Psoas muscle (tissue), 8 donors: ENCODE data around the gene PGPEP1. TPM values are rescaled to one million over a fixed set of nuclear protein-coding genes. Genes with fewer than 3 reads are reported as not detected.

ENCODE experiments used
- ATAC-seq, 4 donors: fragments of 200-7000 bp; cut with Tn5 transposase; one replicate each; pipeline ENCODE4 v1.9.1; 2020; ENCODE audit warnings: moderate library complexity in 3 of 4, mild to moderate bottlenecking in 2 of 4
- DNase-seq, 2 donors: peaks; one replicate each; pipeline ENCODE4 v3.0.0-alpha.2; 2020
- H3K27ac ChIP-seq: fragments of 200-600 bp; one replicate; pipeline ENCODE4 v1.8.0; 2022
- H3K27me3 ChIP-seq, 3 donors: fragments of 200-600 bp in 1 of 3; one replicate each; pipeline versions ENCODE4 v1.6.1 to v1.8.0; 2013 to 2022; ENCODE audit warnings: low read length in 2 of 3, mild to moderate bottlenecking in 2 of 3, moderate library complexity in 1 of 3; ENCODE audit not compliant: insufficient read depth in 3 of 3
- H3K36me3 ChIP-seq, 2 donors: fragments of 200-600 bp in 1 of 2; one replicate each; pipeline versions ENCODE4 v1.6.1 to v1.8.0; 2013 to 2022; ENCODE audit warnings: low read depth in 1 of 2, mild to moderate bottlenecking in 1 of 2, moderate library complexity in 1 of 2; ENCODE audit not compliant: insufficient read depth in 1 of 2
- H3K4me1 ChIP-seq: fragments of 200-600 bp; one replicate; pipeline ENCODE4 v1.8.0; 2022
- H3K4me3 ChIP-seq: fragments of 200-600 bp; one replicate; pipeline ENCODE4 v1.8.0; 2022; ENCODE audit warnings: mild to moderate bottlenecking
- H3K9me3 ChIP-seq: fragments of 200-600 bp; one replicate; pipeline ENCODE4 v1.8.0; 2022
- CTCF ChIP-seq: fragments of 200-600 bp; IDR thresholded peaks from one replicate; pipeline ENCODE4 v1.8.0; 2022; ENCODE audit warnings: antibody characterized with exemption
- WGBS, 3 donors: extraction: QIAGEN DNeasy Blood & Tissue Kit; methylation state at CpG; one replicate each; pipeline versions ENCODE4 v1.1.6 to v1.1.7; 2013; 5-methylcytosine and 5-hydroxymethylcytosine counted together
- intact Hi-C, 2 donors: fragments of 100-400 bp; cut with DNase I; formaldehyde crosslinking; loops; one replicate each; pipeline versions ENCODE4 v1.11.0 to v1.14.2; 2022
- polyA plus RNA-seq, 3 donors: library from polyadenylated mRNA; stranded (reverse); fragments of 200-250 nt; gene quantifications; one replicate each; pipeline ENCODE4 v1.2.3, GENCODE V29; 2013
- total RNA-seq, 4 donors: library from RNA; stranded (reverse); fragmentation: NEBNext Ultra II Directional in 2 of 4; extraction: Animal tissue kit (Norgen Biotek cat#: 25700) in 2 of 4; gene quantifications; one replicate each; pipeline versions ENCODE4 v1.2.1 to v1.2.4, GENCODE V29; 2021 to 2023
- donor health status: healthy with polysubstance abuse.
- donor health status: DM: no; HTN: no; CAD: no; lungs with moderate emphysema.
- donor health status: Bipolar disorder and iron deficiency.
- donor health status: healthy.
- donor health status: DM: yes; HTN: yes; CAD: no.
- donor health status: DM: no; HTN: no; CAD: no.
- donor health status: DM: no; HTN: no; CAD: no.
- donor health status: DM: yes; HTN: yes; CAD: no.

PGPEP1 gene
- total and polyA plus RNA-seq, 7 donors, result 8.0 to 47.8 (median 18.3) TPM

GRCh38 chr19:18340990-18341868 lies 831 bp downstream of the PGPEP1 start:
- intact Hi-C loops, result no loop called here
- no peaks in the 10 kb centered on the region for H3K27me3 ChIP-seq
- peaks cover 0 to 24% of the 10 kb centered on the region in 2 donors for H3K36me3 ChIP-seq
- ATAC-seq (peak; percentile 66 to 75 (median 71)), DNase-seq (peak; percentile 69 to 84)
- peak overlapping the region; percentile 90 for H3K4me3 ChIP-seq
- no peaks in the 10 kb centered on the region for H3K9me3 ChIP-seq
- H3K27ac ChIP-seq, result peak overlapping the region; percentile 91
- 3 to 9% (median 5%) methylated on average over 17 to 18 of the region's 18 CpGs for WGBS, 3 donors
- peaks cover 11% of the 10 kb centered on the region for H3K4me1 ChIP-seq
- no peak for TF ChIP-seq CTCF

GRCh38 chr19:18342090-18342632 lies 1.8 kb downstream of the PGPEP1 start:
- H3K36me3 ChIP-seq, result peaks cover 0 to 24% of the 10 kb centered on the region in 2 donors
- H3K27ac ChIP-seq, result peak overlapping the region; percentile 91
- peaks cover 11% of the 10 kb centered on the region for H3K4me1 ChIP-seq
- no peak for ATAC-seq
- H3K9me3 ChIP-seq, result no peaks in the 10 kb centered on the region
- no peak for DNase-seq
- no peak overlapping the region for H3K4me3 ChIP-seq
- no peak for TF ChIP-seq CTCF
- H3K27me3 ChIP-seq, result no peaks in the 10 kb centered on the region
- intact Hi-C loops, result no loop called here
- WGBS, 3 donors, result 68 to 76% (median 71%) methylated on average over 8 of the region's 8 CpGs

GRCh38 chr19:18344582-18344950 lies 4.2 kb downstream of the PGPEP1 start:
- Histone ChIP-seq H3K4me1 (peaks cover 5% of the 10 kb centered on the region), H3K9me3 (no peaks in the 10 kb centered on the region), H3K27ac (no peak overlapping the region), H3K36me3 (peaks cover 0 to 35% of the 10 kb centered on the region in 2 donors), H3K27me3 (no peaks in the 10 kb centered on the region), H3K4me3 (no peak overlapping the region)
- no peak for TF ChIP-seq CTCF
- DNase-seq (no peak), ATAC-seq (no peak)
- intact Hi-C loops, result no loop called here
- 71 to 78% (median 75%) methylated on average over 13 of the region's 13 CpGs for WGBS, 3 donors

- TF ChIP-seq CTCF, result no peak
- ATAC-seq (no peak), DNase-seq (no peak)
- H3K27ac ChIP-seq, result no peak overlapping the region
- peaks cover 0 to 37% of the 10 kb centered on the region in 2 donors for H3K36me3 ChIP-seq
- no peaks in the 10 kb centered on the region for H3K27me3 ChIP-seq
- no peak overlapping the region for H3K4me3 ChIP-seq
- peaks cover 5% of the 10 kb centered on the region for H3K4me1 ChIP-seq
- intact Hi-C loops, result loop anchor here in 1 of 2 donors (5.0 kb wide), 1 partner anchor 67 kb away; no protein-coding TSS in a partner anchor
- WGBS, 3 donors, result 91 to 95% (median 95%) methylated on average over 6 of the region's 6 CpGs
- H3K9me3 ChIP-seq, result no peaks in the 10 kb centered on the region
Measured at GRCh38 chr19:18345296-18345695, 4.9 kb downstream of the PGPEP1 start.
